NCI-H187 (cell line): Measurements from ENCODE around the gene NEK6.

ENCODE experiments used
- DNase-seq, 2 experiments: peaks; one replicate each; lab custom pipeline; 2025; lab: John Stamatoyannopoulos, UW

Gene NEK6

GRCh38 chr9:124399968-124400940 lies 142.5 kb downstream of the NEK6 start:
- no peak for DNase-seq
